Panc1 (cell line): ENCODE results near the gene LRRC30. TPM values are rescaled to one million over a fixed set of nuclear protein-coding genes. Genes with fewer than 3 reads are reported as not detected.

ENCODE experiments used
- ATAC-seq: fragments of 200-7000 bp; cut with Tn5 transposase; 2 replicates; pipeline ENCODE4 v1.9.1; 2020; ENCODE audit warnings: mild to moderate bottlenecking, moderate library complexity
- BruUV-seq: library from RNA; stranded (reverse); fragments of 400-500 nt; replicated peaks from 2 replicates; lab custom pipeline; 2021; lab: Mats Ljungman, UMichigan
- CTCF ChIA-PET: fragments of 300-600 bp; sonication (Branson Sonifier 250); formaldehyde crosslinking; loops from one replicate; lab custom pipeline; 2022; ENCODE audit warnings: antibody characterized with exemption; lab: Charles Lee
- POLR2A ChIA-PET: fragments of 300-600 bp; sonication (Branson Sonifier 250); formaldehyde crosslinking; loops from one replicate; lab custom pipeline; 2022; ENCODE audit warnings: antibody characterized with exemption; lab: Charles Lee
- DNase-seq: peaks from one replicate; pipeline ENCODE4 v3.0.0-alpha.2; 2010; ENCODE audit warnings: low read depth, low spot score
- H3K27ac ChIP-seq: 2 replicates; pipeline ENCODE4 v1.5.1; 2011; ENCODE audit warnings: mild to moderate bottlenecking, low read length, inconsistent platforms
- H3K27me3 ChIP-seq: fragments of 200-500 bp; sonication (Bioruptor generic); 2 replicates; pipeline ENCODE4 v1.6.0; 2014; ENCODE audit warnings: low read length, inconsistent platforms; ENCODE audit not compliant: control insufficient read depth, insufficient read depth
- H3K36me3 ChIP-seq: fragments of 200-500 bp; sonication (Bioruptor generic); 2 replicates; pipeline ENCODE4 v1.5.1; 2014; ENCODE audit warnings: inconsistent platforms, mild to moderate bottlenecking, low read length, moderate library complexity; ENCODE audit not compliant: control insufficient read depth, insufficient read depth
- H3K4me1 ChIP-seq: 2 replicates; pipeline ENCODE4 v1.5.1; 2011; ENCODE audit warnings: inconsistent platforms, mild to moderate bottlenecking, low read length, moderate library complexity; ENCODE audit not compliant: control insufficient read depth, insufficient read depth
- H3K4me3 ChIP-seq, 2 experiments: 2 replicates each; pipeline ENCODE4 v1.5.1; 2011 to 2012; ENCODE audit warnings: low read depth in 2 of 2, low read length in 2 of 2, mild to moderate bottlenecking in 2 of 2, inconsistent platforms in 1 of 2, moderate library complexity in 1 of 2
- H3K9me3 ChIP-seq: fragments of 200-500 bp; sonication (Bioruptor generic); 2 replicates; pipeline ENCODE4 v1.5.1; 2014; ENCODE audit warnings: low read depth, mild to moderate bottlenecking, inconsistent platforms, low read length, moderate library complexity; ENCODE audit not compliant: control insufficient read depth, insufficient read depth
- CTCF ChIP-seq: fragments of 450-650 bp; IDR thresholded peaks from 2 replicates; pipeline ENCODE4 v1.5.1; 2017; ENCODE audit warnings: mild to moderate bottlenecking
- POLR2AphosphoS5 ChIP-seq: IDR thresholded peaks from 2 replicates; pipeline ENCODE4 v1.6.1; 2012; ENCODE audit warnings: mild to moderate bottlenecking, low read depth, low read length, moderate library complexity
- REST ChIP-seq, 2 experiments: IDR thresholded peaks; 2 replicates each; pipeline ENCODE4 v1.6.1; 2011 to 2012; ENCODE audit warnings: low read depth in 2 of 2, control low read depth in 1 of 2, low read length in 1 of 2, mild to moderate bottlenecking in 1 of 2, moderate library complexity in 1 of 2; ENCODE audit not compliant: insufficient read depth in 1 of 2
- SIN3A ChIP-seq: IDR thresholded peaks from 2 replicates; pipeline ENCODE4 v1.6.1; 2012; ENCODE audit warnings: low read depth, mild to moderate bottlenecking, low read length, moderate library complexity, borderline replicate concordance; ENCODE audit not compliant: insufficient read depth
- TCF7L2 ChIP-seq: IDR thresholded peaks from 2 replicates; pipeline ENCODE4 v1.6.1; 2011; ENCODE audit warnings: mild to moderate bottlenecking, low read depth, low read length, inconsistent platforms
- in situ Hi-C: cut with HindIII; loops from 2 replicates; pipeline ENCODE4 v1.10.0; 2016; ENCODE audit warnings: low sequenced_read_pairs, low pct_unique_long_range_greater_than_20kb
- intact Hi-C: fragments of 100-400 bp; cut with micrococcal nuclease; formaldehyde crosslinking; loops from one replicate; pipeline ENCODE4 v1.10.0; 2022; ENCODE audit not compliant: unreplicated experiment
- total RNA-seq: library from RNA; stranded (reverse); gene quantifications from one replicate; pipeline ENCODE4 v1.2.1, GENCODE V29; 2021; ENCODE audit not compliant: unreplicated experiment

The LRRC30 gene
- total RNA-seq, 1 experiment from 2014 or later: not detected

GRCh38 chr18:7248877-7249276 lies 18.0 kb downstream of the LRRC30 start:
- no peaks in the 10 kb centered on the region for H3K4me1 ChIP-seq
- no peak overlapping the region for H3K27ac ChIP-seq
- intact Hi-C loops: no loop called here
- no TSS peak for BruUV-seq
- in situ Hi-C loops: no loop called here
- no peaks in the 10 kb centered on the region for H3K9me3 ChIP-seq
- CTCF ChIA-PET: no interaction called here
- no peaks in the 10 kb centered on the region for H3K27me3 ChIP-seq
- ATAC-seq (no peak), DNase-seq (no peak)
- POLR2A ChIA-PET: no interaction called here
- H3K36me3 ChIP-seq: no peaks in the 10 kb centered on the region
- H3K4me3 ChIP-seq: no peak overlapping the region
- TF ChIP-seq SIN3A: no peak
- TF ChIP-seq TCF7L2: no peak
- no peak for TF ChIP-seq REST (IDR thresholded peaks at IDR 0.05; ENCODE audit: insufficient read depth in 1 of 2, low read depth in 2 of 2, low read length in 1 of 2)
- no peak for TF ChIP-seq CTCF
- no peak for TF ChIP-seq POLR2AphosphoS5

- Histone ChIP-seq H3K36me3 (no peaks in the 10 kb centered on the region), H3K4me1 (no peaks in the 10 kb centered on the region), H3K27ac (no peak overlapping the region), H3K4me3 (no peak overlapping the region), H3K9me3 (no peaks in the 10 kb centered on the region), H3K27me3 (no peaks in the 10 kb centered on the region)
- no TSS peak for BruUV-seq
- CTCF ChIA-PET: no interaction called here
- ATAC-seq (no peak), DNase-seq (no peak)
- intact Hi-C loops (no loop called here), in situ Hi-C loops (no loop called here)
- TF ChIP-seq SIN3A (no peak), REST (IDR thresholded peaks at IDR 0.05; ENCODE audit: insufficient read depth in 1 of 2, low read depth in 2 of 2, low read length in 1 of 2) (no peak), TCF7L2 (no peak), CTCF (no peak), POLR2AphosphoS5 (no peak)
- POLR2A ChIA-PET: no interaction called here
Measured at GRCh38 chr18:7254163-7254562, 23.3 kb downstream of the LRRC30 start.
